ENCODE data around the gene HAAO. TPM values are rescaled to one million over a fixed set of nuclear protein-coding genes. Genes with fewer than 3 reads are reported as not detected.

The HAAO gene
- total and polyA plus RNA-seq, 2 donors (not counting 1 experiment from before 2014, with no cell fraction given): 6.4 to 17.6 TPM

- Histone ChIP-seq H3K27me3 (replicated peaks in 1 of 4; ENCODE audit: control extremely low read depth in 1 of 4, control insufficient read depth in 3 of 4, insufficient read depth in 4 of 4, low read length in 3 of 4) (no peaks in the 10 kb centered on the region), H3K79me2 (ENCODE audit: control insufficient read depth, insufficient read depth, low read length) (no peaks in the 10 kb centered on the region), H3K4me2 (replicated peaks; ENCODE audit: low read depth, low read length, poor library complexity, severe bottlenecking) (peak overlapping the region; percentile 73), H2AFZ (ENCODE audit: insufficient read depth, low read depth, low read length, poor library complexity, severe bottlenecking) (peak overlapping the region; percentile 80), H3K9me3 (ENCODE audit: control extremely low read depth in 1 of 3, control insufficient read depth in 2 of 3, insufficient read depth in 1 of 3, low read length in 2 of 3) (no peaks in the 10 kb centered on the region), H3K4me3 (ENCODE audit: control extremely low read depth in 1 of 5, extremely low read depth in 1 of 5, insufficient read depth in 1 of 5, low read depth in 2 of 5, low read length in 4 of 5) (peak overlapping the region in 3 of 5 experiments; percentile 5 to 16 (median 7)), H3K36me3 (replicated peaks in 1 of 2; ENCODE audit: control extremely low read depth in 1 of 2, control insufficient read depth in 1 of 2, extremely low read depth in 1 of 2, insufficient read depth in 2 of 2, low read length in 1 of 2) (no peaks in the 10 kb centered on the region), H4K20me1 (ENCODE audit: control insufficient read depth, insufficient read depth, low read length, poor library complexity, severe bottlenecking) (no peaks in the 10 kb centered on the region), H3K27ac (ENCODE audit: low read length in 2 of 2) (no peak overlapping the region), H3K4me1 (ENCODE audit: control insufficient read depth in 2 of 2, insufficient read depth in 2 of 2, low read length in 2 of 2) (peaks cover 8 to 13% of the 10 kb centered on the region in 2 donors), H3K9ac (ENCODE audit: low read length) (peak overlapping the region; percentile 35)
- DNase-seq (peak; percentile 84), ATAC-seq (ENCODE audit: low read depth) (peak; percentile 77)
- Mint-ChIP-seq H3K27ac (no peak overlapping the region), H3K4me3 (peak overlapping the region; percentile 69), H3K9me3 (ENCODE audit: insufficient read depth) (no peaks in the 10 kb centered on the region), H3K4me1 (peaks cover 16% of the 10 kb centered on the region), H3K27me3 (peaks cover 3% of the 10 kb centered on the region)
- intact Hi-C loops (cut with micrococcal nuclease): loop anchor here (1.0 to 5.0 kb wide), 6 partner anchors 17 to 781 kb away; partner anchors contain the start of gene HAAO
- 31% methylated on average over 45 of the region's 47 CpGs for WGBS (ENCODE audit: insufficient coverage)
- TF ChIP-seq EZH2 (IDR thresholded peaks at IDR 0.05; ENCODE audit: borderline replicate concordance, insufficient read depth, low read depth, low read length, poor library complexity, severe bottlenecking): no peak
- peak; percentile 94 for TF ChIP-seq CTCF (IDR thresholded peaks at IDR 0.05)
- POLR2A ChIA-PET: no interaction called here
- CTCF ChIA-PET: interaction anchor here (0.6 to 6.6 kb wide), 30 partner anchors 10 to 783 kb away, joined by 3 to 49 read pairs (median 4); no protein-coding TSS in a partner anchor
These were observed 35.5 kb upstream of the HAAO start for GRCh38 chr2:42827647-42828486.

GRCh38 chr2:42826231-42826630 is 33.8 kb upstream of the HAAO start:
- H3K27me3 Mint-ChIP-seq: peaks cover 3% of the 10 kb centered on the region
- Histone ChIP-seq H3K27ac (ENCODE audit: low read length in 2 of 2) (no peak overlapping the region), H3K79me2 (ENCODE audit: control insufficient read depth, insufficient read depth, low read length) (no peaks in the 10 kb centered on the region), H3K4me3 (ENCODE audit: control extremely low read depth in 1 of 5, extremely low read depth in 1 of 5, insufficient read depth in 1 of 5, low read depth in 2 of 5, low read length in 4 of 5) (no peak overlapping the region), H3K4me1 (ENCODE audit: control insufficient read depth in 2 of 2, insufficient read depth in 2 of 2, low read length in 2 of 2) (peaks cover 8 to 13% of the 10 kb centered on the region in 2 donors), H3K27me3 (replicated peaks in 1 of 4; ENCODE audit: control extremely low read depth in 1 of 4, control insufficient read depth in 3 of 4, insufficient read depth in 4 of 4, low read length in 3 of 4) (no peaks in the 10 kb centered on the region), H3K9me3 (ENCODE audit: control extremely low read depth in 1 of 3, control insufficient read depth in 2 of 3, insufficient read depth in 1 of 3, low read length in 2 of 3) (no peaks in the 10 kb centered on the region), H4K20me1 (ENCODE audit: control insufficient read depth, insufficient read depth, low read length, poor library complexity, severe bottlenecking) (no peaks in the 10 kb centered on the region), H2AFZ (ENCODE audit: insufficient read depth, low read depth, low read length, poor library complexity, severe bottlenecking) (no peak overlapping the region), H3K36me3 (replicated peaks in 1 of 2; ENCODE audit: control extremely low read depth in 1 of 2, control insufficient read depth in 1 of 2, extremely low read depth in 1 of 2, insufficient read depth in 2 of 2, low read length in 1 of 2) (no peaks in the 10 kb centered on the region), H3K9ac (ENCODE audit: low read length) (no peak overlapping the region), H3K4me2 (replicated peaks; ENCODE audit: low read depth, low read length, poor library complexity, severe bottlenecking) (no peak overlapping the region)
- ATAC-seq (ENCODE audit: low read depth) (no peak), DNase-seq (no peak)
- whole genome bisulfite sequencing (ENCODE audit: insufficient coverage): 84% methylated on average over 3 of the region's 5 CpGs
- TF ChIP-seq EZH2 (IDR thresholded peaks at IDR 0.05; ENCODE audit: borderline replicate concordance, insufficient read depth, low read depth, low read length, poor library complexity, severe bottlenecking) (no peak), CTCF (IDR thresholded peaks at IDR 0.05) (no peak)
- no peak overlapping the region for H3K27ac Mint-ChIP-seq
- intact Hi-C loops (cut with micrococcal nuclease): loop anchor here (2.0 to 5.0 kb wide), 3 partner anchors 15 to 121 kb away; partner anchors contain the start of gene HAAO
- POLR2A ChIA-PET: no interaction called here
- CTCF ChIA-PET: interaction anchor here (2.0 to 6.6 kb wide), 4 partner anchors 16 to 784 kb away, joined by 9 to 49 read pairs (median 22); no protein-coding TSS in a partner anchor
- H3K9me3 Mint-ChIP-seq (ENCODE audit: insufficient read depth): no peaks in the 10 kb centered on the region
- H3K4me1 Mint-ChIP-seq: peaks cover 16% of the 10 kb centered on the region
- H3K4me3 Mint-ChIP-seq: no peak overlapping the region

All from B cell (primary cell).